Epidermal melanocyte (primary cell): Measurements from ENCODE around the gene MNT.
A peak's percentile ranks its signal among the peaks of the same experiment; 100 is the strongest.

ENCODE experiments used
- DNase-seq: peaks from one replicate; pipeline ENCODE4 v3.0.0; 2011; ENCODE audit warnings: low spot score; ENCODE audit not compliant: insufficient read length

The MNT gene

GRCh38 chr17:2396192-2396567, 4.7 kb downstream of the MNT start:
- DNase-seq, result no peak

- no peak for DNase-seq
These were observed 5.3 kb downstream of the MNT start for GRCh38 chr17:2395258-2396181.

GRCh38 chr17:2394775-2395201, 6.1 kb downstream of the MNT start:
- DNase-seq, result no peak

- no peak for DNase-seq
These were observed 6.7 kb downstream of the MNT start for GRCh38 chr17:2393954-2394749.

GRCh38 chr17:2393174-2393953, 7.5 kb downstream of the MNT start:
- DNase-seq, result peak; percentile 86

GRCh38 chr17:2392252-2393173, 8.3 kb downstream of the MNT start:
- peak; percentile 85 for DNase-seq

GRCh38 chr17:2391597-2392251, 9.1 kb downstream of the MNT start:
- DNase-seq, result no peak

- no peak for DNase-seq
These were observed 10.5 kb downstream of the MNT start for GRCh38 chr17:2390199-2390836.

- DNase-seq, result no peak
These were observed 12.2 kb downstream of the MNT start for GRCh38 chr17:2388683-2389055.

- DNase-seq, result no peak
These were observed 12.7 kb downstream of the MNT start for GRCh38 chr17:2388020-2388682.

GRCh38 chr17:2387086-2388019, 13.5 kb downstream of the MNT start:
- DNase-seq, result no peak

GRCh38 chr17:2386400-2387085, 14.3 kb downstream of the MNT start:
- no peak for DNase-seq

- no peak for DNase-seq
These were observed 15.3 kb downstream of the MNT start for GRCh38 chr17:2385240-2386210.

- DNase-seq, result no peak
These were observed 16.3 kb downstream of the MNT start for GRCh38 chr17:2384439-2385127.

GRCh38 chr17:2383628-2384167, 17.2 kb downstream of the MNT start:
- no peak for DNase-seq
